IMR-90 (cell line): ENCODE measurements around the gene RPN2. TPM values are rescaled to one million over a fixed set of nuclear protein-coding genes. Genes with fewer than 3 reads are reported as not detected.

Experiments
- ATAC-seq: fragments of 200-7000 bp; cut with Tn5 transposase; 2 replicates; pipeline ENCODE4 v1.9.1; 2020; ENCODE audit warnings: low read depth, mild to moderate bottlenecking, moderate library complexity
- BruUV-seq: library from RNA; stranded (reverse); fragments of 400-500 nt; replicated peaks from 2 replicates; lab custom pipeline; 2021; lab: Mats Ljungman, UMichigan
- CTCF ChIA-PET: fragments of 300-600 bp; formaldehyde crosslinking; extraction: SDS; loops from one replicate; lab custom pipeline; 2021; ENCODE audit warnings: antibody characterized with exemption; lab: Yijun Ruan, JAX
- POLR2A ChIA-PET: fragments of 300-600 bp; sonication (Branson Sonifier 250); formaldehyde crosslinking; loops from one replicate; lab custom pipeline; 2022; ENCODE audit warnings: antibody characterized with exemption; ENCODE audit not compliant: unreplicated experiment; lab: Charles Lee
- DNase-seq: peaks from one replicate; pipeline ENCODE4 v3.0.0; 2013
- H2AFZ ChIP-seq: replicated peaks from 2 replicates; pipeline ENCODE3; 2013; ENCODE audit warnings: low read length, mild to moderate bottlenecking; ENCODE audit not compliant: poor library complexity
- H2AK5ac ChIP-seq: 2 replicates; pipeline ENCODE4 v1.6.1; 2013; ENCODE audit warnings: low read depth, low read length, inconsistent platforms
- H2AK9ac ChIP-seq: replicated peaks from 2 replicates; pipeline ENCODE3; 2013; ENCODE audit warnings: mild to moderate bottlenecking, low read depth, low read length, moderate library complexity; ENCODE audit not compliant: poor library complexity
- H2BK120ac ChIP-seq: 2 replicates; pipeline ENCODE4 v1.6.1; 2013; ENCODE audit warnings: low read depth, low read length, inconsistent platforms
- H2BK15ac ChIP-seq: 3 replicates; pipeline ENCODE4 v1.6.1; 2013; ENCODE audit warnings: low read depth, low read length, inconsistent platforms
- H2BK20ac ChIP-seq: 2 replicates; pipeline ENCODE4 v1.6.1; 2013; ENCODE audit warnings: low read depth, mild to moderate bottlenecking, inconsistent platforms, low read length, moderate library complexity
- H2BK5ac ChIP-seq: 2 replicates; pipeline ENCODE4 v1.6.1; 2013; ENCODE audit warnings: mild to moderate bottlenecking, low read depth, low read length, inconsistent platforms; ENCODE audit not compliant: poor library complexity, severe bottlenecking
- H3K14ac ChIP-seq: replicated peaks from 2 replicates; pipeline ENCODE4 v1.6.1; 2013; ENCODE audit warnings: low read depth, low read length, inconsistent platforms
- H3K18ac ChIP-seq: 2 replicates; pipeline ENCODE4 v1.6.1; 2013; ENCODE audit warnings: low read depth, low read length, control low read depth
- H3K23ac ChIP-seq: 2 replicates; pipeline ENCODE4 v1.6.1; 2013; ENCODE audit warnings: low read depth, low read length, inconsistent platforms
- H3K27ac ChIP-seq: 2 replicates; pipeline ENCODE4 v1.5.1; 2013; ENCODE audit warnings: mild to moderate bottlenecking, control low read depth, low read length; ENCODE audit not compliant: insufficient read depth
- H3K27me3 ChIP-seq: 2 replicates; pipeline ENCODE4 v1.6.1; 2013; ENCODE audit warnings: low read length; ENCODE audit not compliant: control insufficient read depth, insufficient read depth
- H3K36me3 ChIP-seq: 2 replicates; pipeline ENCODE4 v1.6.1; 2013; ENCODE audit warnings: low read length, mixed read lengths; ENCODE audit not compliant: control insufficient read depth, insufficient read depth
- H3K4ac ChIP-seq: 2 replicates; pipeline ENCODE4 v1.6.1; 2013; ENCODE audit warnings: low read depth, low read length, inconsistent platforms
- H3K4me1 ChIP-seq: 2 replicates; pipeline ENCODE4 v1.6.1; 2013; ENCODE audit warnings: low read length, mixed read lengths; ENCODE audit not compliant: control insufficient read depth, insufficient read depth
- H3K4me2 ChIP-seq: 2 replicates; pipeline ENCODE4 v1.6.1; 2013; ENCODE audit warnings: low read depth, mild to moderate bottlenecking, control low read depth, low read length, moderate library complexity
- H3K4me3 ChIP-seq: 2 replicates; pipeline ENCODE4 v1.5.1; 2013; ENCODE audit warnings: low read depth, mild to moderate bottlenecking, control low read depth, low read length, moderate library complexity; ENCODE audit not compliant: insufficient read depth
- H3K56ac ChIP-seq: 2 replicates; pipeline ENCODE4 v1.6.1; 2013; ENCODE audit warnings: low read length, inconsistent platforms; ENCODE audit not compliant: insufficient read depth; ENCODE audit errors: extremely low read depth
- H3K79me1 ChIP-seq, 2 experiments: 2 replicates each; pipeline ENCODE4 v1.6.1; 2013; ENCODE audit warnings: low read length in 2 of 2, inconsistent platforms in 1 of 2, low read depth in 1 of 2
- H3K9ac ChIP-seq: 2 replicates; pipeline ENCODE4 v1.6.1; 2013; ENCODE audit warnings: low read depth, low read length, control low read depth
- H3K9me1 ChIP-seq: 2 replicates; pipeline ENCODE4 v1.6.1; 2013; ENCODE audit warnings: low read length, inconsistent platforms; ENCODE audit not compliant: insufficient read depth
- H3K9me3 ChIP-seq: 2 replicates; pipeline ENCODE4 v1.6.1; 2013; ENCODE audit warnings: low read length; ENCODE audit not compliant: control insufficient read depth, insufficient read depth
- H4K20me1 ChIP-seq: 2 replicates; pipeline ENCODE4 v1.6.1; 2013; ENCODE audit warnings: low read length, inconsistent platforms; ENCODE audit not compliant: insufficient read depth
- H4K5ac ChIP-seq: 2 replicates; pipeline ENCODE4 v1.6.1; 2013; ENCODE audit warnings: mild to moderate bottlenecking, low read depth, low read length, control low read depth
- H4K8ac ChIP-seq, 2 experiments: 2 replicates each; pipeline ENCODE4 v1.6.1; 2013; ENCODE audit warnings: low read depth in 2 of 2, low read length in 2 of 2, control low read depth in 1 of 2, inconsistent platforms in 1 of 2
- H4K91ac ChIP-seq: 2 replicates; pipeline ENCODE4 v1.6.1; 2013; ENCODE audit warnings: low read depth, low read length, inconsistent platforms; ENCODE audit not compliant: insufficient read depth
- BHLHE40 ChIP-seq: fragments of 150-350 bp; IDR thresholded peaks from 2 replicates; pipeline ENCODE4 v1.6.1; 2016; ENCODE audit warnings: mild to moderate bottlenecking, low read depth, low read length
- CEBPB ChIP-seq: IDR thresholded peaks from 2 replicates; pipeline ENCODE4 v1.6.1; 2012; ENCODE audit warnings: low read depth, low read length, improper control_type of control experiment
- CTCF ChIP-seq: conservative IDR thresholded peaks from 2 replicates; pipeline ENCODE4 v1.5.1; 2012; ENCODE audit warnings: mild to moderate bottlenecking, low read depth, low read length, improper control_type of control experiment
- MAFK ChIP-seq: IDR thresholded peaks from 2 replicates; pipeline ENCODE4 v1.6.1; 2012; ENCODE audit warnings: low read depth, low read length, improper control_type of control experiment
- MAZ ChIP-seq: IDR thresholded peaks from 2 replicates; pipeline ENCODE4 v1.6.1; 2012; ENCODE audit warnings: low read depth, mild to moderate bottlenecking, low read length, improper control_type of control experiment, moderate library complexity, borderline replicate concordance
- MXI1 ChIP-seq: IDR thresholded peaks from 2 replicates; pipeline ENCODE4 v1.6.1; 2012; ENCODE audit warnings: low read depth, mild to moderate bottlenecking, low read length, moderate library complexity, borderline replicate concordance
- NFE2L2 ChIP-seq: fragments of 150-350 bp; IDR thresholded peaks from 2 replicates; pipeline ENCODE4 v1.6.1; 2016; ENCODE audit warnings: low read depth, mild to moderate bottlenecking, low read length
- POLR2A ChIP-seq: IDR thresholded peaks from 2 replicates; pipeline ENCODE4 v1.6.1; 2012; ENCODE audit warnings: mild to moderate bottlenecking, low read depth, low read length
- RAD21 ChIP-seq: IDR thresholded peaks from 2 replicates; pipeline ENCODE4 v1.6.1; 2012; ENCODE audit warnings: low read length, improper control_type of control experiment
- RCOR1 ChIP-seq: IDR thresholded peaks from 2 replicates; pipeline ENCODE4 v1.6.1; 2012; ENCODE audit warnings: mild to moderate bottlenecking, low read length, improper control_type of control experiment; ENCODE audit not compliant: insufficient replicate concordance
- RFX5 ChIP-seq: IDR thresholded peaks from 2 replicates; pipeline ENCODE4 v1.8.0; 2012; ENCODE audit warnings: low read depth, mild to moderate bottlenecking, low read length, moderate library complexity
- WGBS, 2 experiments: methylation state at CpG; one replicate each; pipeline versions ENCODE4 v1.1.5 to v1.1.7; 2013; ENCODE audit warnings: missing lambda C conversion rate in 2 of 2; ENCODE audit not compliant: insufficient read length in 1 of 2; ENCODE audit errors: extremely low coverage in 2 of 2; 5-methylcytosine and 5-hydroxymethylcytosine counted together
- dilution Hi-C: fragments of 300-500 bp; cut with HindIII; formaldehyde crosslinking; loops from one replicate; pipeline ENCODE4 v1.14.3; 2018; ENCODE audit warnings: low sequenced_read_pairs; ENCODE audit not compliant: unreplicated experiment
- in situ Hi-C: fragments of 300-500 bp; cut with MboI; formaldehyde crosslinking; loops from 3 replicates; pipeline ENCODE4 v1.14.3; 2019; ENCODE audit warnings: low sequenced_read_pairs, inconsistent platforms, mixed read lengths
- intact Hi-C: fragments of 100-400 bp; cut with micrococcal nuclease; formaldehyde crosslinking; loops from 2 replicates; pipeline ENCODE4 v1.10.0; 2022
- polyA plus RNA-seq, 3 experiments: library from polyadenylated mRNA; depleted of rRNA; stranded (reverse); fragments of >200 nt; gene quantifications; 2 replicates each; pipeline ENCODE4 v1.2.3, GENCODE V29; 2012; ENCODE audit warnings: low replicate concordance in 1 of 3
- total RNA-seq: library from RNA; depleted of rRNA; stranded (reverse); fragments of >200 nt; gene quantifications from 2 replicates; pipeline ENCODE4 v1.2.3, GENCODE V29; 2012
- TF ChIP-seq, protein P1 (sequence below): fragments of 150-350 bp; IDR thresholded peaks from 2 replicates; pipeline ENCODE4 v1.6.1; 2017; ENCODE audit warnings: mild to moderate bottlenecking, antibody characterized with exemption, low read length, low read depth

Gene RPN2
- total and polyA plus RNA-seq, 2 of the 4 experiments (the other 2 are of a cell fraction) = 305 to 481 TPM

DNA sequence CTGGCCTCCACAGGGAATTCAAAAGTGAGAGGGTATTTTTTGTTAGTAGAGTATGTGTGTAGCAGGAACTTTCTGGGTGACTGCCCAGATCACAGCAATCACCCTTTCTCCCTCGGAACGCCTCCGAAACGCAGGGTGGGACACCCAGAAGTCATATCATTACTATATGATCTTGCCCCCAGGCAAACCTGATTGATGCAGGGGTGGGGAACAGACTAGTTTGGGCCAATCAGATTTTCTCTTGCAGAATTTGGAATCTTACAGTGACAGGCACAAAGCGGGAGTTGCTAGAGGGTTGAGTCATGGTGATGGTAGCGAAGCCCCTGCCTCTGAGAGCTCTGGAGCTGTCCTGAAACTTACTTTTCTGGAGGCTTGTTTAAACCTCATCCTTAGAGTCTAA is 16.5 kb upstream of the RPN2 start:
- Histone ChIP-seq H3K9me1 (no peaks in the 10 kb centered on the region), H3K27me3 (no peaks in the 10 kb centered on the region), H4K5ac (no peak overlapping the region), H3K18ac (no peak overlapping the region), H2AK9ac (no peak overlapping the region), H2BK5ac (no peak overlapping the region), H2BK120ac (no peak overlapping the region), H2AK5ac (no peak overlapping the region), H3K9ac (no peak overlapping the region), H3K79me1 (no peaks in the 10 kb centered on the region), H2BK15ac (no peak overlapping the region), H4K20me1 (no peaks in the 10 kb centered on the region), H3K27ac (no peak overlapping the region), H3K14ac (no peak overlapping the region), H3K36me3 (no peaks in the 10 kb centered on the region), H3K4ac (no peak overlapping the region), H3K4me3 (no peak overlapping the region), H2AFZ (no peak overlapping the region), H4K8ac (no peak overlapping the region), H3K23ac (no peak overlapping the region), H3K56ac (no peak overlapping the region), H3K4me2 (no peak overlapping the region), H4K91ac (no peak overlapping the region), H2BK20ac (no peak overlapping the region), H3K4me1 (no peaks in the 10 kb centered on the region), H3K9me3 (no peaks in the 10 kb centered on the region)
- POLR2A ChIA-PET = no interaction called here
- no CpG with 5 or more reads among the region's 6 CpGs for WGBS, 2 experiments
- intact Hi-C loops = no loop called here
- DNase-seq (no peak), ATAC-seq (no peak)
- BruUV-seq = no TSS peak
- TF ChIP-seq CEBPB (no peak), NFE2L2 (no peak), CTCF (no peak), MXI1 (no peak), RCOR1 (no peak), MAZ (no peak), MAFK (no peak), BHLHE40 (no peak), RAD21 (no peak), POLR2A (no peak), RFX5 (no peak)
- TF ChIP-seq, protein P1, sequence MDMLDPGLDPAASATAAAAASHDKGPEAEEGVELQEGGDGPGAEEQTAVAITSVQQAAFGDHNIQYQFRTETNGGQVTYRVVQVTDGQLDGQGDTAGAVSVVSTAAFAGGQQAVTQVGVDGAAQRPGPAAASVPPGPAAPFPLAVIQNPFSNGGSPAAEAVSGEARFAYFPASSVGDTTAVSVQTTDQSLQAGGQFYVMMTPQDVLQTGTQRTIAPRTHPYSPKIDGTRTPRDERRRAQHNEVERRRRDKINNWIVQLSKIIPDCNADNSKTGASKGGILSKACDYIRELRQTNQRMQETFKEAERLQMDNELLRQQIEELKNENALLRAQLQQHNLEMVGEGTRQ = no peak
- dilution Hi-C loops = no loop called here
- CTCF ChIA-PET = no interaction called here
- in situ Hi-C loops = no loop called here
